Fibroblast of skin of right quadriceps (primary cell): ENCODE data around the gene VEGFB.

Source experiments
- DNase-seq: peaks from one replicate; pipeline ENCODE4 v3.0.0-alpha.2; 2013

VEGFB gene

GRCh38 chr11:64211181-64211872 lies 23.1 kb upstream of the VEGFB start:
- no peak for DNase-seq

- DNase-seq: no peak
These were observed 17.5 kb upstream of the VEGFB start for GRCh38 chr11:64216879-64217278.

- DNase-seq: no peak
These were observed 15.6 kb upstream of the VEGFB start for GRCh38 chr11:64218628-64219353.

GRCh38 chr11:64219354-64219684 lies 15.1 kb upstream of the VEGFB start:
- no peak for DNase-seq

- DNase-seq: no peak
These were observed 14.6 kb upstream of the VEGFB start for GRCh38 chr11:64219755-64220154.

- no peak for DNase-seq
These were observed 14.1 kb upstream of the VEGFB start for GRCh38 chr11:64220271-64220670.

GRCh38 chr11:64220798-64221197 lies 13.6 kb upstream of the VEGFB start:
- no peak for DNase-seq

- no peak for DNase-seq
These were observed 11.8 kb upstream of the VEGFB start for GRCh38 chr11:64222651-64223000.

- DNase-seq: no peak
These were observed 11.3 kb upstream of the VEGFB start for GRCh38 chr11:64223001-64223651.

GRCh38 chr11:64224151-64224890 lies 10.1 kb upstream of the VEGFB start:
- DNase-seq: no peak

- no peak for DNase-seq
These were observed 9.3 kb upstream of the VEGFB start for GRCh38 chr11:64224891-64225607.

- peak; percentile 81 for DNase-seq
These were observed 8.5 kb upstream of the VEGFB start, which contains the start of the genes NUDT22 and TRPT1 for GRCh38 chr11:64225608-64226506. Gene NUDT22 (plus strand): TSS chr11:64226274. CDS start chr11:64226653, 379 bp downstream. Gene TRPT1 (minus strand): TSS chr11:64226186. CDS start chr11:64225860, 326 bp downstream.

- DNase-seq: no peak
These were observed 7.8 kb upstream of the VEGFB start for GRCh38 chr11:64226507-64227051.

GRCh38 chr11:64227405-64227956 lies 6.9 kb upstream of the VEGFB start:
- DNase-seq: no peak

- DNase-seq: no peak
These were observed 5.2 kb upstream of the VEGFB start for GRCh38 chr11:64229090-64229743.

- DNase-seq: no peak
These were observed 4.6 kb upstream of the VEGFB start for GRCh38 chr11:64229744-64230170.

GRCh38 chr11:64230171-64230984 lies 4.0 kb upstream of the VEGFB start, which contains the start of gene DNAJC4:
Gene DNAJC4 (plus strand): TSS chr11:64230548. CDS start chr11:64230855, 307 bp downstream.
- DNase-seq: peak; percentile 85

- DNase-seq: no peak
These were observed 3.4 kb upstream of the VEGFB start for GRCh38 chr11:64230985-64231365.

GRCh38 chr11:64231546-64231945 lies 2.8 kb upstream of the VEGFB start:
- DNase-seq: no peak
